ENCODE measurements around the gene SPPL3. TPM values are rescaled to one million over a fixed set of nuclear protein-coding genes. Genes with fewer than 3 reads are reported as not detected.

The SPPL3 gene
- total RNA-seq, 1 experiment from 2014 or later, result 32.5 TPM

DNA sequence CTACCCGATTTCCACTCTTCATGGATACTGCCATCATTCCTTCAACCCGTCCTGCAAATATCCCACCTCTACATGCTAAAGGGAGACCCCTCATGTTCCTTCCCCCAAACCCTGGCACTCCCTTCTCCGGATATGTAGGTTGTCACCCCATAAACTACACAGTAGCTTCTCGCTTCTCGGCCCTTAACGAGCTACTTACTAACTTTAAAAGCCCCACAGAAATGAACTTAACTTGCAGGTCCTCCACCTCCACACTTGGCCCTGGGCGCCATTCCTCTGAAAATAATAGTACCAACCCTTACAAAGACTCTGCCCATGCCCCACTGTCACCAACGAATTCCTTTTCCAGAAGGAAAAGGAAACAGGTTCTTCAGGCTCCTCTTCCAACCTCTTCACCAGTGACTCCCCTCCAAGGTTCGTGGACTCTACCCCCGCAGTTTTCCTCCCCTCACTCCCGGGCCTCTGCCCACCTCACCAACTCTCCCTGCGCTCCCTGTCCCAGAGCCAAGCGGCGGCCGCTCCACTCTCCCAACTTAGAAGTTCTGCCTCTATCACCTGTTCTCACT lies 1.2 kb downstream of the SPPL3 start:
- Mint-ChIP-seq H3K27ac (peak overlapping the region; percentile 86; the same call in 1 of the 2 replicates), H3K4me1 (peaks cover 22% of the 10 kb centered on the region), H3K4me3 (peak overlapping the region; percentile 99), H3K9me3 (no peaks in the 10 kb centered on the region), H3K36me3 (peaks cover 4% of the 10 kb centered on the region; the same call in 1 of the 2 replicates), H3K27me3 (ENCODE audit: low read depth) (no peaks in the 10 kb centered on the region)
- CTCF ChIA-PET, result interaction anchor here (0.6 to 3.2 kb wide), 5 partner anchors 13 to 165 kb away, joined by 3 to 12 read pairs (median 3); no protein-coding TSS in a partner anchor
- peak; percentile 13 for ATAC-seq
- no peak for TF ChIP-seq CREB1 (CRISPR knock-in tag; IDR thresholded peaks at IDR 0.05)
- TF ChIP-seq ZNF671 (CRISPR knock-in tag; IDR thresholded peaks at IDR 0.05), result no peak
- TF ChIP-seq NFE2L1 (CRISPR knock-in tag; IDR thresholded peaks at IDR 0.05), result no peak
- TF ChIP-seq ZSCAN18 (CRISPR knock-in tag; IDR thresholded peaks at IDR 0.05), result no peak
- TF ChIP-seq SMAD3 (CRISPR knock-in tag; IDR thresholded peaks at IDR 0.05; ENCODE audit: borderline replicate concordance), result no peak
- no peak for TF ChIP-seq JUN (CRISPR knock-in tag; IDR thresholded peaks at IDR 0.05)
- TF ChIP-seq ZNF138 (CRISPR knock-in tag; conservative IDR thresholded peaks at IDR 0.05), result no peak
- no peak for TF ChIP-seq MYBL2 (CRISPR knock-in tag; IDR thresholded peaks at IDR 0.05)
- no peak for TF ChIP-seq AFF4 (CRISPR knock-in tag; IDR thresholded peaks at IDR 0.05; ENCODE audit: borderline replicate concordance)
- TF ChIP-seq, protein P1, sequence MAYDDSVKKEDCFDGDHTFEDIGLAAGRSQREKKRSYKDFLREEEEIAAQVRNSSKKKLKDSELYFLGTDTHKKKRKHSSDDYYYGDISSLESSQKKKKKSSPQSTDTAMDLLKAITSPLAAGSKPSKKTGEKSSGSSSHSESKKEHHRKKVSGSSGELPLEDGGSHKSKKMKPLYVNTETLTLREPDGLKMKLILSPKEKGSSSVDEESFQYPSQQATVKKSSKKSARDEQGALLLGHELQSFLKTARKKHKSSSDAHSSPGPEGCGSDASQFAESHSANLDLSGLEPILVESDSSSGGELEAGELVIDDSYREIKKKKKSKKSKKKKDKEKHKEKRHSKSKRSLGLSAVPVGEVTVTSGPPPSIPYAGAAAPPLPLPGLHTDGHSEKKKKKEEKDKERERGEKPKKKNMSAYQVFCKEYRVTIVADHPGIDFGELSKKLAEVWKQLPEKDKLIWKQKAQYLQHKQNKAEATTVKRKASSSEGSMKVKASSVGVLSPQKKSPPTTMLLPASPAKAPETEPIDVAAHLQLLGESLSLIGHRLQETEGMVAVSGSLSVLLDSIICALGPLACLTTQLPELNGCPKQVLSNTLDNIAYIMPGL (CRISPR knock-in tag; IDR thresholded peaks at IDR 0.05), result no peak
- TF ChIP-seq, protein P2, sequence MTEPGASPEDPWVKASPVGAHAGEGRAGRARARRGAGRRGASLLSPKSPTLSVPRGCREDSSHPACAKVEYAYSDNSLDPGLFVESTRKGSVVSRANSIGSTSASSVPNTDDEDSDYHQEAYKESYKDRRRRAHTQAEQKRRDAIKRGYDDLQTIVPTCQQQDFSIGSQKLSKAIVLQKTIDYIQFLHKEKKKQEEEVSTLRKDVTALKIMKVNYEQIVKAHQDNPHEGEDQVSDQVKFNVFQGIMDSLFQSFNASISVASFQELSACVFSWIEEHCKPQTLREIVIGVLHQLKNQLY (CRISPR knock-in tag; IDR thresholded peaks at IDR 0.05), result no peak
- no peak for TF ChIP-seq CBFB (CRISPR knock-in tag; IDR thresholded peaks at IDR 0.05; ENCODE audit: low read depth)
- TF ChIP-seq PRRX2 (CRISPR knock-in tag; IDR thresholded peaks at IDR 0.05), result no peak
- no peak for TF ChIP-seq E2F1 (CRISPR knock-in tag; IDR thresholded peaks at IDR 0.05)
- no peak for TF ChIP-seq ZBTB21 (CRISPR knock-in tag; IDR thresholded peaks at IDR 0.05; ENCODE audit: borderline replicate concordance)
- TF ChIP-seq ZNF219 (CRISPR knock-in tag; IDR thresholded peaks at IDR 0.05; ENCODE audit: borderline replicate concordance), result no peak
- no peak for TF ChIP-seq PRDM15 (CRISPR knock-in tag; IDR thresholded peaks at IDR 0.05)
- TF ChIP-seq EMX1 (CRISPR knock-in tag; IDR thresholded peaks at IDR 0.05), result no peak
- POLR2A ChIA-PET, result no interaction called here
- DNase-seq (ENCODE audit: low spot score), result no peak
